Fibroblast of lung (primary cell): Measurements from ENCODE around the gene AKAP6. TPM values are rescaled to one million over a fixed set of nuclear protein-coding genes. Genes with fewer than 3 reads are reported as not detected.
A peak's percentile ranks its signal among the peaks of the same experiment; 100 is the strongest.

Experiments used
- DNase-seq, 2 donors: peaks; one replicate each; pipeline versions ENCODE4 v3.0.0 to v3.0.0-alpha.2; 2010; ENCODE audit warnings: low read depth in 2 of 2
- H2AFZ ChIP-seq: 2 replicates; pipeline ENCODE4 v1.5.1; 2012; ENCODE audit warnings: low read length, control low read depth, inconsistent platforms
- H3K27ac ChIP-seq: 2 replicates; pipeline ENCODE4 v1.5.1; 2011; ENCODE audit warnings: low read length, control low read depth; ENCODE audit not compliant: insufficient read depth
- H3K27me3 ChIP-seq: 2 replicates; pipeline ENCODE4 v1.5.1; 2011; ENCODE audit warnings: mild to moderate bottlenecking, low read length; ENCODE audit not compliant: control insufficient read depth, insufficient read depth
- H3K36me3 ChIP-seq: 2 replicates; pipeline ENCODE4 v1.5.1; 2011; ENCODE audit warnings: low read length; ENCODE audit not compliant: control insufficient read depth, insufficient read depth
- H3K4me1 ChIP-seq: 2 replicates; pipeline ENCODE4 v1.5.1; 2011; ENCODE audit warnings: low read length; ENCODE audit not compliant: control insufficient read depth, insufficient read depth; ENCODE audit errors: extremely low read depth
- H3K4me2 ChIP-seq: 2 replicates; pipeline ENCODE4 v1.5.1; 2011; ENCODE audit warnings: low read length, control low read depth; ENCODE audit not compliant: insufficient read depth; ENCODE audit errors: extremely low read depth
- H3K4me3 ChIP-seq, 4 experiments: fragments of 200-600 bp in 1 of 4; sonication (generic) in 1 of 4; replicated peaks in 1 of 4; 2 replicates each; pipeline ENCODE4 v1.5.1; 2011 to 2016; ENCODE audit warnings: low read length in 4 of 4, low read depth in 3 of 4, mild to moderate bottlenecking in 3 of 4, control low read depth in 2 of 4, inconsistent platforms in 1 of 4, mixed read lengths in 1 of 4; ENCODE audit not compliant: insufficient read depth in 1 of 4; ENCODE audit errors: control extremely low read depth in 1 of 4
- H3K79me2 ChIP-seq: 2 replicates; pipeline ENCODE4 v1.5.1; 2012; ENCODE audit warnings: mild to moderate bottlenecking, low read length, inconsistent platforms; ENCODE audit not compliant: control insufficient read depth, insufficient read depth
- H3K9ac ChIP-seq: 2 replicates; pipeline ENCODE4 v1.5.1; 2011; ENCODE audit warnings: mild to moderate bottlenecking, low read length, control low read depth; ENCODE audit not compliant: insufficient read depth
- H3K9me3 ChIP-seq: 2 replicates; pipeline ENCODE4 v1.5.1; 2012; ENCODE audit warnings: low read depth, low read length; ENCODE audit not compliant: control insufficient read depth, insufficient read depth
- H4K20me1 ChIP-seq: 2 replicates; pipeline ENCODE4 v1.5.1; 2011; ENCODE audit warnings: low read length; ENCODE audit not compliant: control insufficient read depth, insufficient read depth; ENCODE audit errors: extremely low read depth
- EZH2 ChIP-seq: IDR thresholded peaks from 2 replicates; pipeline ENCODE4 v1.5.1; 2012; ENCODE audit warnings: low read length, control low read depth, mild to moderate bottlenecking; ENCODE audit errors: missing control alignments
- polyA plus RNA-seq, 2 donors: library from polyadenylated mRNA; depleted of rRNA in 1 of 2; stranded (reverse) in 1 of 2; unstranded in 1 of 2; fragments of >200 nt; gene quantifications; 2 replicates each; pipeline ENCODE4 v1.2.1, GENCODE V29; 2011 to 2012; ENCODE audit warnings: missing spikeins in 1 of 2
- total RNA-seq: library from RNA; depleted of rRNA; stranded (reverse); fragments of >200 nt; gene quantifications from 2 replicates; pipeline ENCODE4 v1.2.1, GENCODE V29; 2014
- TF ChIP-seq, protein P1 (sequence below), 2 donors: IDR thresholded peaks in 1 of 2; conservative IDR thresholded peaks in 1 of 2; 1 replicate in 1 of 2; 2 replicates in 1 of 2; pipeline ENCODE4 v1.5.1; 2011 to 2012; ENCODE audit warnings: low read length in 2 of 2, control low read depth in 1 of 2, inconsistent platforms in 1 of 2, low read depth in 1 of 2, mild to moderate bottlenecking in 1 of 2

AKAP6 gene
- total and polyA plus RNA-seq, 2 donors (not counting 1 experiment from before 2014, with no cell fraction given), result 3.3 to 10.9 TPM

DNA sequence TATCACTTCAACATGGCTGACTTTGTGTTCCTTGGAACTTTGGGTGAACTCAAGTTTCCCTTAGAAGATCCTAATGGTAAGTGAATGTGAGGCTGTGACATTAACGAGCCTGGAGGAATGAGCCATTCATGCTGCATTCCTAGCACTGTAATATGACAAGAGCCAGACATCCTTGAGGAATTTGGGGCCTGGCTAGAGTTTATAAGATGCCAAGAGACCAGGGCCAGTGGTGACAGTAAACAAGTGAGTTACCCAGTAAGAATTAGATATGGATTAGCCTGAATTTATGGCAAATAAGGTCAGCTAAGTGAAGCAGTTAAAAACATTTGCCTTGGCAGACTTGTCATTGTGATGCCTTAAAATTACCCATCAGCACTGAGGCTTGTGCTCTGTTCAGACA lies 232.4 kb downstream of the AKAP6 start:
- Histone ChIP-seq H2AFZ (peak overlapping the region; percentile 12), H3K79me2 (no peaks in the 10 kb centered on the region), H3K27ac (no peak overlapping the region), H3K27me3 (no peaks in the 10 kb centered on the region), H3K4me3 (no peak overlapping the region), H3K9ac (no peak overlapping the region), H3K36me3 (no peaks in the 10 kb centered on the region), H3K4me1 (peaks cover 5% of the 10 kb centered on the region), H3K9me3 (no peaks in the 10 kb centered on the region), H4K20me1 (no peaks in the 10 kb centered on the region), H3K4me2 (no peak overlapping the region)
- DNase-seq, result peak in 1 of 2 donors; percentile 80
- no peak for TF ChIP-seq EZH2
- TF ChIP-seq, protein P1, sequence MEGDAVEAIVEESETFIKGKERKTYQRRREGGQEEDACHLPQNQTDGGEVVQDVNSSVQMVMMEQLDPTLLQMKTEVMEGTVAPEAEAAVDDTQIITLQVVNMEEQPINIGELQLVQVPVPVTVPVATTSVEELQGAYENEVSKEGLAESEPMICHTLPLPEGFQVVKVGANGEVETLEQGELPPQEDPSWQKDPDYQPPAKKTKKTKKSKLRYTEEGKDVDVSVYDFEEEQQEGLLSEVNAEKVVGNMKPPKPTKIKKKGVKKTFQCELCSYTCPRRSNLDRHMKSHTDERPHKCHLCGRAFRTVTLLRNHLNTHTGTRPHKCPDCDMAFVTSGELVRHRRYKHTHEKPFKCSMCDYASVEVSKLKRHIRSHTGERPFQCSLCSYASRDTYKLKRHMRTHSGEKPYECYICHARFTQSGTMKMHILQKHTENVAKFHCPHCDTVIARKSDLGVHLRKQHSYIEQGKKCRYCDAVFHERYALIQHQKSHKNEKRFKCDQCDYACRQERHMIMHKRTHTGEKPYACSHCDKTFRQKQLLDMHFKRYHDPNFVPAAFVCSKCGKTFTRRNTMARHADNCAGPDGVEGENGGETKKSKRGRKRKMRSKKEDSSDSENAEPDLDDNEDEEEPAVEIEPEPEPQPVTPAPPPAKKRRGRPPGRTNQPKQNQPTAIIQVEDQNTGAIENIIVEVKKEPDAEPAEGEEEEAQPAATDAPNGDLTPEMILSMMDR (conservative IDR thresholded peaks at IDR 0.05 in 1 of 2, IDR thresholded peaks at IDR 0.05 in 1 of 2; ENCODE audit: low read depth in 1 of 2, low read length in 2 of 2), result no peak

DNA sequence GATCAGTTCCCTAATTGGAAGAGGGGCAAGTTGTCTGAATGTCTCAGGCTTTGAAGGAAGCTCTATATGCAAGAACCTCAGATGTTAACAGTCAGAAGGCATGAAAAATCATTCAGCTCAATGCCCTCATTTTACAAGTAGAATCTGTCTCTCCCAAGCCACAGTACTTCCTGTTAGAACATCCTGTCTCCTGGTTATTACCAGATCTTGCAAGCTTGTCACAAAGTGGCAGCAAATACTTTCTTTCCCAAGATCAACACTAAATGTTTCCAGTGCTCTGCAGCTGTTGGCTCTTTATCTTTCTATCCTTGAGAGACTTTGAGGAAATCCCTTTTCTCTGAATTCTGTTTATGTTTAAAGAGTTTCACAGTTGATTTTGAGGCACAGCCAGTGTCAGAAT lies 235.5 kb downstream of the AKAP6 start:
- no peak for TF ChIP-seq EZH2
- TF ChIP-seq, protein P1 (conservative IDR thresholded peaks at IDR 0.05 in 1 of 2, IDR thresholded peaks at IDR 0.05 in 1 of 2; ENCODE audit: low read depth in 1 of 2, low read length in 2 of 2), result no peak

DNA sequence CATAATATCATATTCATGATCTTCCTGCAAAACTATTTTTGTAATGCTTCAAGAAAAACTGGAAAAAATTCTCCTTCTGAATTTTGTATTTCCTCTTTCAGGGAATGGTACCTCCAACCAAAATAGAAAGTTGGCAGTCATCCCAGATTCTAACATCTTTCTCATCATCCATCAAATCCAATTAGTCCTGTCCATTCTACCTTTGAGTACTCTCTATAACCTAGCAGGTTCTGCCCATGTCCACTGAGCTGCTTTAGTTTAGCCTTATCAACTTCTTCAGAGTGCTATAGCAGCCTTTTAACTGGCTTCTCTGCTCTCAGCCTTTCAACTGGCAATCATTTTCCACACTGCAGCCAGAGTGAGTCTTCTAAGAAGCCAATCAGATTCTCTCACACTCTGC lies 236.2 kb downstream of the AKAP6 start:
- H3K4me2 ChIP-seq, result no peak overlapping the region
- no peak for TF ChIP-seq EZH2
- TF ChIP-seq, protein P1 (conservative IDR thresholded peaks at IDR 0.05 in 1 of 2, IDR thresholded peaks at IDR 0.05 in 1 of 2; ENCODE audit: low read depth in 1 of 2, low read length in 2 of 2), result no peak
- H3K27me3 ChIP-seq, result no peaks in the 10 kb centered on the region
- no peaks in the 10 kb centered on the region for H3K36me3 ChIP-seq
- no peaks in the 10 kb centered on the region for H3K79me2 ChIP-seq
- no peak overlapping the region for H3K27ac ChIP-seq
- H4K20me1 ChIP-seq, result no peaks in the 10 kb centered on the region
- no peak overlapping the region for H3K9ac ChIP-seq
- H3K9me3 ChIP-seq, result no peaks in the 10 kb centered on the region
- peaks cover 5% of the 10 kb centered on the region for H3K4me1 ChIP-seq
- no peak overlapping the region for H3K4me3 ChIP-seq
- peak in 1 of 2 donors; percentile 13 for DNase-seq
- no peak overlapping the region for H2AFZ ChIP-seq

More for the DNA sequence above, 235.5 kb downstream of the AKAP6 start:
- no peaks in the 10 kb centered on the region for H4K20me1 ChIP-seq
- H3K79me2 ChIP-seq, result no peaks in the 10 kb centered on the region
- DNase-seq, result peak; percentile 47 to 55
- no peak overlapping the region for H3K9ac ChIP-seq
- H3K9me3 ChIP-seq, result no peaks in the 10 kb centered on the region
- H3K27ac ChIP-seq, result no peak overlapping the region
- H3K27me3 ChIP-seq, result no peaks in the 10 kb centered on the region
- H2AFZ ChIP-seq, result no peak overlapping the region
- peaks cover 5% of the 10 kb centered on the region for H3K4me1 ChIP-seq
- no peak overlapping the region for H3K4me2 ChIP-seq
- no peaks in the 10 kb centered on the region for H3K36me3 ChIP-seq
- H3K4me3 ChIP-seq, result no peak overlapping the region
